ENCODE data around the gene CHURC1. TPM values are rescaled to one million over a fixed set of nuclear protein-coding genes. Genes with fewer than 3 reads are reported as not detected.

Gene CHURC1
- polyA plus RNA-seq, 1 of the 3 experiments (the other 2 are of a cell fraction): 66.8 TPM

DNA sequence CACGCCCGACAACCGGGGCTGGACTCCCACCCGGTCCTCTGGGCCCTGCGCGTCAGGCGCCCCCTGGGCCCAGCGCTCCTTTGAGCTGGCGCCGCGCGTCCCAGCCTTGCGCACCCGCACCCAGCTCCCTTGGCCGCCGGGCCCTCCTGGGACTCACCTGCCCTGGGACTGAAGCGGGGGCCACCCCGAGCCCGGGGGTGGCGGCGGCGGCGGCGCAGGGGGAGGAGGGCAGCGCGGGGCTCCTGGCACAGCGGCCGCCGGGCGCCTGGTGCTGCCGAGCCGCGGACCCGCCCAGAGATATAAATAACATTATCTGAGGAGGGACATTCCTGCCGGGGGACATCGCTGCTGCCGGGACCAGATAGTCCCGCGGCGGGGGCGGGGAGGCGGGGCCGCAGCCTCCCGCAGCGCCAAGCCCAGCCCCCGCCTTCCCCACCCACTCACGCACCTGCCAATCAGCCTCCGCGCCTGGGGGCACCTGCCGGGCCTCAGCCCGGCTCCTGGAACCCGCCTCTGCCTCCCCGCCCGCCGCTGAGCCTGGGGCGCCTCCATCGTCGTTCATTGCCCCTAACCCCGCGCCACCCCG lies 34.5 kb upstream of the CHURC1 start, which contains the start of gene SPTB:
SPTB (minus strand) TSS at position 273 of the 586 bp plus-strand sequence. CDS start 56,813 bp downstream, outside the sequence.
- Histone ChIP-seq H2AFZ (ENCODE audit: low read depth) (peak within 1 kb of the TSS; percentile 86), H3K36me3 (replicated peaks in 1 of 2; ENCODE audit: control insufficient read depth in 1 of 2, insufficient read depth in 2 of 2, low read length in 1 of 2) (no peaks in the 10 kb centered on the region), H3K27me3 (ENCODE audit: insufficient read depth) (peaks cover 44% of the 10 kb centered on the region), H4K20me1 (ENCODE audit: insufficient read depth) (no peaks in the 10 kb centered on the region), H3K4me3 (ENCODE audit: low read depth in 2 of 2, low read length in 1 of 2) (peak within 1 kb of the TSS; percentile 54 to 60), H3K9ac (no peak within 1 kb of the TSS), H3K27ac (ENCODE audit: low read depth in 2 of 2, low read length in 1 of 2) (peak within 1 kb of the TSS in 1 of 2 experiments; percentile 55; a peak in 2 of 4 replicates), H3K4me1 (ENCODE audit: control insufficient read depth in 1 of 2, insufficient read depth in 2 of 2, low read depth in 1 of 2, low read length in 1 of 2) (peaks cover 0 to 17% of the 10 kb centered on the region in 2 experiments; a peak in 2 of 4 replicates), H3F3A (replicated peaks; ENCODE audit: insufficient read depth) (no peaks in the 10 kb centered on the region), H3K79me2 (ENCODE audit: insufficient read depth) (no peaks in the 10 kb centered on the region), H3K9me3 (no peaks in the 10 kb centered on the region), H3K4me2 (peak within 1 kb of the TSS; percentile 81), H3K9me2 (no peaks in the 10 kb centered on the region)
- CTCF ChIA-PET: interaction anchor here (1.0 to 7.0 kb wide), 6 partner anchors 10 to 243 kb away, joined by 3 to 88 read pairs (median 5); no protein-coding TSS in a partner anchor
- peak; percentile 80 for DNase-seq
- 0% methylated on average over 29 of the region's 61 CpGs for WGBS (ENCODE audit: low lambda C conversion rate)
- TF ChIP-seq, protein P1, sequence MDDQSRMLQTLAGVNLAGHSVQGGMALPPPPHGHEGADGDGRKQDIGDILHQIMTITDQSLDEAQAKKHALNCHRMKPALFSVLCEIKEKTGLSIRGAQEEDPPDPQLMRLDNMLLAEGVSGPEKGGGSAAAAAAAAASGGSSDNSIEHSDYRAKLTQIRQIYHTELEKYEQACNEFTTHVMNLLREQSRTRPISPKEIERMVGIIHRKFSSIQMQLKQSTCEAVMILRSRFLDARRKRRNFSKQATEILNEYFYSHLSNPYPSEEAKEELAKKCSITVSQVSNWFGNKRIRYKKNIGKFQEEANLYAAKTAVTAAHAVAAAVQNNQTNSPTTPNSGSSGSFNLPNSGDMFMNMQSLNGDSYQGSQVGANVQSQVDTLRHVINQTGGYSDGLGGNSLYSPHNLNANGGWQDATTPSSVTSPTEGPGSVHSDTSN (IDR thresholded peaks at IDR 0.05): 0 out of 2 replicates have a peak, but pooled peaks have one; percentile 18
- no peak for TF ChIP-seq MEF2A (IDR thresholded peaks at IDR 0.05; ENCODE audit: borderline replicate concordance, low read depth)
- POLR2A ChIA-PET: interaction anchor here (2.1 kb wide), 1 partner anchor 57 kb away, joined by 9 read pairs; no protein-coding TSS in a partner anchor

DNA sequence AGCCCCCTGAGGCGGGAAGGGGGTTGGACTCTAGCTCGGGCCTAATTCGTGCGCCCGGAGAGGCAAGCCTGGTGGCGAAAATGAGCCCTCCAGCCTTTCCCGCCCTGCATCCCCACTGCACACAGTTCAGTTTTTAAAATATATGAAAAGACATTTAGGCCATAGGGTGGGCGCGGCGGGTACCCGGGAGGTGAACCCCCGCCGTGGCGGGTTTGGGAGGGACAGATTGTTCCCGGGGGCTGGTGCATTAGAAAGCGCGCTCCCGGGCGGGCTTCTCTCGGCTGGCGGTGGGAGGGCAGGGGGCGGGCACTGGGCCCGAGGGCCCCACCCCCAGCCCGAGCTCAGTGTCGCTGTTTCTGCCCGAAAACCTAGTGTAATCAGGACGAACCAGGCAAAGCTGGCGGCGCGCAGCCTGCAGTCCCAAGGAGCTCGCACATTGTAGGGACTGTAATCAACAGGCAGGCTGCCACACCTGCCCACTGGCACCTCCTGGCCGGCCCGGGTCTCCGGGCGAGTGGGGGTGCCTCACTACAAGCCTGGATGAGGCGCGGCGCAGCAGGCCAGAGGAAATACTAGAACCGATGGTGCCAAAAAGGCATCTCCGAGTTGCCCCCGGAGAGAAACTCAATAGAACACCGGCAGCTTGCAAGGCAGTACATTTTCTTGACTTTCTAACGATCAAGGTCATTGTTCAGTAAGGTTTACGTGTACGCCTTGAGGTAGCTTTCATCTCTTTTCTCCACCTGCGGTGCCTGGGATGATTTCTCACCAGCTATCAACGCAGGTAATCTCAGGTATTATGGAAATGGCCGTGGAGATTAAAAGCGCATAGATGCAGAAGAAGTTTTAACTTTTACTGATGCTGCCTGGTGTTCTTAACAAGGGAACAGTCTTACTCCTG lies 33.8 kb upstream of the CHURC1 start:
- ChIA-PET POLR2A (interaction anchor here (2.1 kb wide), 1 partner anchor 57 kb away, joined by 9 read pairs; no protein-coding TSS in a partner anchor), CTCF (interaction anchor here (0.6 to 7.0 kb wide), 10 partner anchors 11 to 533 kb away, joined by 3 to 88 read pairs (median 4); no protein-coding TSS in a partner anchor)
- Histone ChIP-seq H2AFZ (ENCODE audit: low read depth) (peak overlapping the region; percentile 86), H3K9me3 (no peaks in the 10 kb centered on the region), H4K20me1 (ENCODE audit: insufficient read depth) (no peaks in the 10 kb centered on the region), H3K27me3 (ENCODE audit: insufficient read depth) (peaks cover 44% of the 10 kb centered on the region), H3K9me2 (no peaks in the 10 kb centered on the region), H3F3A (replicated peaks; ENCODE audit: insufficient read depth) (no peaks in the 10 kb centered on the region), H3K79me2 (ENCODE audit: insufficient read depth) (no peaks in the 10 kb centered on the region), H3K4me1 (ENCODE audit: control insufficient read depth in 1 of 2, insufficient read depth in 2 of 2, low read depth in 1 of 2, low read length in 1 of 2) (peaks cover 0 to 17% of the 10 kb centered on the region in 2 experiments; a peak in 2 of 4 replicates), H3K4me3 (ENCODE audit: low read depth in 2 of 2, low read length in 1 of 2) (peak overlapping the region; percentile 54 to 60), H3K27ac (ENCODE audit: low read depth in 2 of 2, low read length in 1 of 2) (peak overlapping the region in 1 of 2 experiments; percentile 55; a peak in 2 of 4 replicates), H3K36me3 (replicated peaks in 1 of 2; ENCODE audit: control insufficient read depth in 1 of 2, insufficient read depth in 2 of 2, low read length in 1 of 2) (no peaks in the 10 kb centered on the region), H3K9ac (no peak overlapping the region), H3K4me2 (peak overlapping the region; percentile 81)
- TF ChIP-seq SIN3A (IDR thresholded peaks at IDR 0.05; ENCODE audit: borderline replicate concordance, low read depth, low read length) (no peak), POLR2AphosphoS5 (IDR thresholded peaks at IDR 0.05; ENCODE audit: low read depth, low read length) (no peak), YY1 (IDR thresholded peaks at IDR 0.05; ENCODE audit: low read depth) (no peak)
- TF ChIP-seq, protein P2, sequence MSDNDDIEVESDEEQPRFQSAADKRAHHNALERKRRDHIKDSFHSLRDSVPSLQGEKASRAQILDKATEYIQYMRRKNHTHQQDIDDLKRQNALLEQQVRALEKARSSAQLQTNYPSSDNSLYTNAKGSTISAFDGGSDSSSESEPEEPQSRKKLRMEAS (IDR thresholded peaks at IDR 0.05; ENCODE audit: low read depth): no peak
- TF ChIP-seq, protein P3, sequence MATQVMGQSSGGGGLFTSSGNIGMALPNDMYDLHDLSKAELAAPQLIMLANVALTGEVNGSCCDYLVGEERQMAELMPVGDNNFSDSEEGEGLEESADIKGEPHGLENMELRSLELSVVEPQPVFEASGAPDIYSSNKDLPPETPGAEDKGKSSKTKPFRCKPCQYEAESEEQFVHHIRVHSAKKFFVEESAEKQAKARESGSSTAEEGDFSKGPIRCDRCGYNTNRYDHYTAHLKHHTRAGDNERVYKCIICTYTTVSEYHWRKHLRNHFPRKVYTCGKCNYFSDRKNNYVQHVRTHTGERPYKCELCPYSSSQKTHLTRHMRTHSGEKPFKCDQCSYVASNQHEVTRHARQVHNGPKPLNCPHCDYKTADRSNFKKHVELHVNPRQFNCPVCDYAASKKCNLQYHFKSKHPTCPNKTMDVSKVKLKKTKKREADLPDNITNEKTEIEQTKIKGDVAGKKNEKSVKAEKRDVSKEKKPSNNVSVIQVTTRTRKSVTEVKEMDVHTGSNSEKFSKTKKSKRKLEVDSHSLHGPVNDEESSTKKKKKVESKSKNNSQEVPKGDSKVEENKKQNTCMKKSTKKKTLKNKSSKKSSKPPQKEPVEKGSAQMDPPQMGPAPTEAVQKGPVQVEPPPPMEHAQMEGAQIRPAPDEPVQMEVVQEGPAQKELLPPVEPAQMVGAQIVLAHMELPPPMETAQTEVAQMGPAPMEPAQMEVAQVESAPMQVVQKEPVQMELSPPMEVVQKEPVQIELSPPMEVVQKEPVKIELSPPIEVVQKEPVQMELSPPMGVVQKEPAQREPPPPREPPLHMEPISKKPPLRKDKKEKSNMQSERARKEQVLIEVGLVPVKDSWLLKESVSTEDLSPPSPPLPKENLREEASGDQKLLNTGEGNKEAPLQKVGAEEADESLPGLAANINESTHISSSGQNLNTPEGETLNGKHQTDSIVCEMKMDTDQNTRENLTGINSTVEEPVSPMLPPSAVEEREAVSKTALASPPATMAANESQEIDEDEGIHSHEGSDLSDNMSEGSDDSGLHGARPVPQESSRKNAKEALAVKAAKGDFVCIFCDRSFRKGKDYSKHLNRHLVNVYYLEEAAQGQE (IDR thresholded peaks at IDR 0.05; ENCODE audit: low read depth, low read length): no peak
- peak; percentile 89 for DNase-seq
- WGBS (ENCODE audit: low lambda C conversion rate): 14% methylated on average over 33 of the region's 49 CpGs

Data from SK-N-SH (cell line).